ENCODE data around the gene SLC1A3. TPM values are rescaled to one million over a fixed set of nuclear protein-coding genes. Genes with fewer than 3 reads are reported as not detected.

SLC1A3 gene
- total RNA-seq, 1 donor from 2014 or later, result 14.5 TPM

DNA sequence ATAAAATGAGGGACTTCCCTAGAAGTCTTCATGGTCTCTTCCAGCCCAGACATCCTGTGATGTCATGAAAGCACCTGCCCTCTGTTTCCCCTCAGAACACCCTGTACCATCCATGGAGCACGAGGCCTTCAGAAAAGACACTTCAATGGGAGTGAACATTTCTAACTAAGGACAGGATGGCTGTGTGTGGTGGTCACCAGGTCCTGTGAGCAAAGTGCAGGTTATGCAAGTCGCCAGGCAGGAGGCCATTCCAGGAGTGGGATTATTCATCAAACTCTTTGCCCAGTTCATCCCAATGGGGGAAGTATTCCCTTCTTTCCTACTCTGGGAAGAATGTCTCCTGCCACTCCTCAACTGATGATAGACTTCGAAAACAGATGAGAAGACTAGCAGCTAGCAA lies 80.5 kb downstream of the SLC1A3 start:
- no peaks in the 10 kb centered on the region for H3K36me3 Mint-ChIP-seq (ENCODE audit: insufficient read depth)

DNA sequence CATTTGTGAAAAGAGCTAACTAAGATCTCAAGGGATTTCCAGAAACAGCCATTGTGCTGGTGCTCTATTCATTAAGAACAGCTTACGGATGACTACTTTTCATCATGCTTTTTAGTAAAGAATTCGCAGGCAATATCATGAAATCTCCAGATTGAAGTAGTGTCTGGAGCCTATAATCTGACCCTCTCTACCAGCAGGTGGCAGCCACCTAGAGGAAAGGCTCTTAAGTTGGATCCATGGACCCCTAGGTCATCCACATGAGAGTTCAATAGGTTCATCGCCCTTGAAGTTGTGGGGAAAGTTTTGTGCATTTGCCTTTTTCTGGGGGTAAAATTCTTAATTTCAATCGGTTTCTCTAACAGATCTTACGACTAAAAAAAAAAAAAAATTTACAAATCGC lies 82.3 kb downstream of the SLC1A3 start:
- H3K36me3 Mint-ChIP-seq (ENCODE audit: insufficient read depth), result no peaks in the 10 kb centered on the region
- H3K27me3 Mint-ChIP-seq, result peaks cover 20% of the 10 kb centered on the region
- peaks cover 2% of the 10 kb centered on the region for H3K4me1 Mint-ChIP-seq (ENCODE audit: low read depth)
- H3K4me3 Mint-ChIP-seq (ENCODE audit: low read depth), result peak overlapping the region; percentile 37
- no peaks in the 10 kb centered on the region for H3K9me3 Mint-ChIP-seq (ENCODE audit: low read depth)
- no peak for DNase-seq (ENCODE audit: low spot score, unreplicated experiment)
- TF ChIP-seq, protein P1, sequence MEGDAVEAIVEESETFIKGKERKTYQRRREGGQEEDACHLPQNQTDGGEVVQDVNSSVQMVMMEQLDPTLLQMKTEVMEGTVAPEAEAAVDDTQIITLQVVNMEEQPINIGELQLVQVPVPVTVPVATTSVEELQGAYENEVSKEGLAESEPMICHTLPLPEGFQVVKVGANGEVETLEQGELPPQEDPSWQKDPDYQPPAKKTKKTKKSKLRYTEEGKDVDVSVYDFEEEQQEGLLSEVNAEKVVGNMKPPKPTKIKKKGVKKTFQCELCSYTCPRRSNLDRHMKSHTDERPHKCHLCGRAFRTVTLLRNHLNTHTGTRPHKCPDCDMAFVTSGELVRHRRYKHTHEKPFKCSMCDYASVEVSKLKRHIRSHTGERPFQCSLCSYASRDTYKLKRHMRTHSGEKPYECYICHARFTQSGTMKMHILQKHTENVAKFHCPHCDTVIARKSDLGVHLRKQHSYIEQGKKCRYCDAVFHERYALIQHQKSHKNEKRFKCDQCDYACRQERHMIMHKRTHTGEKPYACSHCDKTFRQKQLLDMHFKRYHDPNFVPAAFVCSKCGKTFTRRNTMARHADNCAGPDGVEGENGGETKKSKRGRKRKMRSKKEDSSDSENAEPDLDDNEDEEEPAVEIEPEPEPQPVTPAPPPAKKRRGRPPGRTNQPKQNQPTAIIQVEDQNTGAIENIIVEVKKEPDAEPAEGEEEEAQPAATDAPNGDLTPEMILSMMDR (IDR thresholded peaks at IDR 0.05; ENCODE audit: unreplicated experiment), result peak; percentile 46
- H3K27ac Mint-ChIP-seq, result peak overlapping the region; percentile 2

More for the DNA sequence above, 80.5 kb downstream of the SLC1A3 start:
- Mint-ChIP-seq H3K4me3 (ENCODE audit: low read depth) (no peak overlapping the region), H3K9me3 (ENCODE audit: low read depth) (no peaks in the 10 kb centered on the region), H3K27me3 (peaks cover 6% of the 10 kb centered on the region), H3K27ac (no peak overlapping the region), H3K4me1 (ENCODE audit: low read depth) (peaks cover 2% of the 10 kb centered on the region)
- DNase-seq (ENCODE audit: low spot score, unreplicated experiment), result no peak
- TF ChIP-seq, protein P1 (IDR thresholded peaks at IDR 0.05; ENCODE audit: unreplicated experiment), result no peak

DNA sequence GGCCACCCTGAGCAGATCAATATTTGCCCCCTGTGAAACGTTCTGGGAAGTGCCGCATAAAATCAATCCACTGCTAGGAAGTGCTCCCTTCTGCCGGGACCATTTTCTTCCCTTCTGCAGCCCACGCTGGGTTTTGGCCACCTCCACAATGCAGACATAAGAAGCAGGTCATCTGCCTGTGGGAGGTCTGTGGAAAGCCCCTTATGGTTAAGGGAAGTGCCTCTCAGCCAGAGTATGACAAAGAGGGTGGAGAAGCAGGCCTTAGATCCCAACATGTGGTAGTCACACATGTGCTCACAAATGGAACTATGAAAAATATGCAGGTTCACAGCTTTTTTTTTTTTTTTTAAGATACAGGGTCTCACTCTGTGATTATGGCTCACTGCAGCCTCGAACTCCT lies 82.8 kb downstream of the SLC1A3 start:
- Mint-ChIP-seq H3K27me3 (peaks cover 22% of the 10 kb centered on the region), H3K36me3 (ENCODE audit: insufficient read depth) (no peaks in the 10 kb centered on the region), H3K4me1 (ENCODE audit: low read depth) (peaks cover 2% of the 10 kb centered on the region), H3K27ac (no peak overlapping the region), H3K9me3 (ENCODE audit: low read depth) (no peaks in the 10 kb centered on the region), H3K4me3 (ENCODE audit: low read depth) (peak overlapping the region; percentile 37)
- TF ChIP-seq, protein P1 (IDR thresholded peaks at IDR 0.05; ENCODE audit: unreplicated experiment), result no peak
- no peak for DNase-seq (ENCODE audit: low spot score, unreplicated experiment)

DNA sequence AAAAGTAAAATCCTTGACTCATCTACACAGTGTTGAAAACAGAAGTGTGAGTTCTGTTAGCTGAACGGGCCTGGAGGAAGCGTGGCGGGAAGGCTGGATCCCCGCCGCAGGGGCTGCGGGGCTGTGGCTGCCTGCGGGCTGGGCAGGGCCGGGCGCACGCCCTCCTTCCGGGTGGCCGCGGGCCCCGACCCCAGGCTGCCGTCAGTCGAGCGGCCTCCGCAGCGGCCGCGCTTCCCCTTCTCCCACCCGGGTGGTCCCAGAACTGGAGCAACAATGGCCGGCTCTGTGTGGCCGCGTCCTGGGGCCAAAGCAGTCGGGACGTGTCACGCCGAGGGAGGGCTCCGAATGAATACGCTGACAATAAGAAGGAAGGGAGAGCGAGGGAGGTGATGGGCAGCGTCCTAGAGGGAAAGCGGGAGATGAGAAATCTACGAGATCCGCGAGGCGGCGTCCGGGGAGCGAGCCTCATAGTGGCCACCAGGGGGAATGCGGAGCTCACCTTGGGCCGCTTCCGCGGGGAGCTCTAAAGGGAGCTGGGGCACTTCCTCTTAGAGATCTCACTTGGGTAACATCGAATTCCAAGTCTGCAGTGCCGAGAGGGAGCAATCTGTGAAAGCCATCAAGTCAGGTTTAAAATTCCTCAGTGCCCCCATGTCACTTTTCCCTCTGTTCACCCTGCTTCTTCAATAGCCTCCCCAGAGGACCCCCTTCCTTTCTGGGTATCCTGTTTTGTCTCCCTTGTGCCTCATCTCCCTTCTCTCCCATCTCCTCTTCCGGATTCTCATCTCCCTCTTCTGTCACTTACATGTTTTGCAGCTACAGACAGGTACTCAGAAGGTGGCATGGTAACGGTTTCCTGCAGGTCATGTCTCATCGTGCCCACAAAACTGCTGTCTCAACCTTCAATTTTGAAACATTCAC lies 83.9 kb downstream of the SLC1A3 start:
- DNase-seq (ENCODE audit: low spot score, unreplicated experiment), result peak; percentile 67
- Mint-ChIP-seq H3K4me3 (ENCODE audit: low read depth) (peak overlapping the region; percentile 84), H3K27ac (peak overlapping the region; percentile 81), H3K4me1 (ENCODE audit: low read depth) (peaks cover 2% of the 10 kb centered on the region), H3K9me3 (ENCODE audit: low read depth) (no peaks in the 10 kb centered on the region), H3K27me3 (peaks cover 29% of the 10 kb centered on the region), H3K36me3 (ENCODE audit: insufficient read depth) (no peaks in the 10 kb centered on the region)
- TF ChIP-seq, protein P1 (IDR thresholded peaks at IDR 0.05; ENCODE audit: unreplicated experiment), result peak; percentile 94

DNA sequence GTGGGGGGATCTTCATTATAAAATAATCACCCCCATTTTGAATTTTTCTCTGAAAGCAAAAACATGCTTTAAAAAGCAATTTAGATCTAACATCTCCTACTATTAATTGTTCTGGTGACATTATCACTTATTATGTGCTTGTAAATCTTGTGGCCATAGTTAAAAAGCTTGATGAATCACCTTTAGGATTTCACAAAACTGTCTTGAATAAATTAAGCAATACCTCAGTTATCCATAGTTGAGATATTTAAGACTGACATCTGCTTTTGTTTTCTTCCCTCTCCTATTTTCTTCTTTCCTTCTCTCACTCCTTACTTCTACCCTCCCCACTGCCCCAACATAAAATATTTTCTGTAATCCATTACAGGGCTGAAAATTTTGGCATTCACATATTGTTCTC lies 84.8 kb downstream of the SLC1A3 start:
- H3K4me1 Mint-ChIP-seq (ENCODE audit: low read depth), result peaks cover 2% of the 10 kb centered on the region
- H3K4me3 Mint-ChIP-seq (ENCODE audit: low read depth), result no peak overlapping the region
- H3K36me3 Mint-ChIP-seq (ENCODE audit: insufficient read depth), result no peaks in the 10 kb centered on the region
- TF ChIP-seq, protein P1 (IDR thresholded peaks at IDR 0.05; ENCODE audit: unreplicated experiment), result no peak
- peaks cover 34% of the 10 kb centered on the region for H3K27me3 Mint-ChIP-seq
- DNase-seq (ENCODE audit: low spot score, unreplicated experiment), result no peak
- H3K27ac Mint-ChIP-seq, result no peak overlapping the region
- no peaks in the 10 kb centered on the region for H3K9me3 Mint-ChIP-seq (ENCODE audit: low read depth)
